ENCODE data around the gene TP53TG3F.
"Not testable (repeated sequence)": the region's sequence is repeated elsewhere in the genome, so short reads cannot be mapped to it uniquely, and the experiment has no call there.

TP53TG3F gene

DNA sequence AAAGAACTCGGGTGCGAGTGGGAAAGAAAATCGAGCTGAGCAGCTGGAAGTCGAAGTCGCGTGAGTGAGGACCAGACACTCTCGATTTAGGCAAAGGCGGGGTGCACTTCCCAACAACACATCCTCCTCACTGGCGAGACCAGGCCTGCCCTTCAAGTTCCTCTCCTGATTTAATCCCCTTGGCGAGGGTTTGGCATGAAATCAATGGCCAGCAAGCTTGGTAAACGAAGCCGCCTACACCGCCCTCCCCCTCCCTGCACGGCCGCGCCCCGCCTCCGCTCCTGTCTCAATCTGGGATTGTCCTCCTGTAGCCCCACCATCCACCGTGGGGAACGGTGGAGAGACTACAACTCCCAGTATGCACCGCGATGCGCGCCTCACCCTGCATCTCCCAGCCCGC lies at the start of gene TP53TG3F:
Gene TP53TG3F, plus strand, starts transcription at position 301 of the 400 bp plus-strand sequence. Its CDS starts 68 bp downstream, at position 369.
- DNase-seq (ENCODE audit: low spot score), result not testable (repeated sequence)

- DNase-seq (ENCODE audit: low spot score), result not testable (repeated sequence)
These were observed 32.2 kb downstream of the TP53TG3F start for GRCh38 chr16:33491611-33492010.

DNA sequence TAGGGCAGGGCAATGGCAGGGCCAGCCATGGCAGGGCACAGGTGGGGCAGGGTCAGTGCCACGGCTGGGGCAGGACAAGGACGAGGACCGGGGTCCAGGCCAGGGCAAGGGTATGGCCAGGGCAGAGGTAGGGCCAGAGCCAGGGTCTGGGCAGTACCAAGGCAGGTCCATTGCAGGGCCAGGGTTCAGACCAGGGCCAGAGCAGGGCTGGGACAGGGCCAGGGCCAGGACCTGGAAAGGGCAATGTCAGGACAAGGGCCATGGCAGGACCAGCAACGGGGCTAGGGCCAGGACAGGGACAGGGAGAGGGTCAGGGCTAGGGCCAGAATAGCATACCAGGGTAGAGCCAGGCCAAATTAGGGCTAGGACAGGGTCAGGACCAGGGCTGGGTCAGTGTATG lies 47.8 kb downstream of the TP53TG3F start:
- not testable (repeated sequence) for DNase-seq (ENCODE audit: low spot score)

DNA sequence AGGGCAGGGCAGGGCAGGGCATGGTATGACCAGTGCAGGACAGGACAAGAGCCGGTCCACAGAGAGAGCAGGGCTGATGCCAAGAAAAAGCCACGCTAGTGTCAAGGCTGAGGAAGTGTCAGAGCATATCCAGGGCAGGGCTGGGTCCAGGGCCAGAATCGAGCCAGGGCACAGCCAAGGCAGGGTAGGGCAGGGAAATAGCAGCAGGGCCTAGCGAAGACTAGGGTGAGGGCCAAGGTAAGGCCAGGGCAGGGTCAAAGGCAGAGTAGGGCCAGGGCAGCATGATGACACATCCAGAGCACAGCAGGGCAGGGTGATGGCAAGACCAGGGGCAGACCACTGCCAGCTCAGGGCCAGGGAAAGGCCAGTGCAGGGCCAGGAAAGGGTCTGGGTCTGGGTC lies 49.7 kb downstream of the TP53TG3F start:
- not testable (repeated sequence) for DNase-seq (ENCODE audit: low spot score)

DNA sequence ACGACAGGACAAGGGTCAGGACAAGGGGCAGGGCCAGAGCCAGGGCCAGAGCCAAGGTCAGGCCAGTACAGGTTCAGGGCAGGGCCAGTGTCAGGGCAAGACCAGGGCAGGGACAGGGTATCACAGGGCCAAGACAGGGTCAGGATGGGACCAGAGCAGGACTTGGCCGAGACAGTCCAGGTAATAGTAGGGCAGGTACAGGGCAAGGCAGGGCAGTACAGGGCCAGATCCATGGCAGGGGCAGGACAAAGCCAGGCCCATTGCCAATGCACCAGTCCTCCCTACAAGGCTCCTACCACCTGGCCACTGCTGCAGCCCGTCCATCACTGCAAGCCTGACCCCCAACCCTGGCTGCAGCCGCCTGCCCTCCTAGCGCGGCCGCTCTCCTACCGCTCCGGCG lies 50.5 kb downstream of the TP53TG3F start:
- DNase-seq (ENCODE audit: low spot score), result not testable (repeated sequence)

All from NAMALWA (cell line).